Vagina (tissue), 2 donors: ENCODE measurements around the gene GADD45GIP1. TPM values are rescaled to one million over a fixed set of nuclear protein-coding genes. Genes with fewer than 3 reads are reported as not detected.

Experiments used
- DNase-seq, 2 donors: peaks; one replicate each; pipeline ENCODE4 v3.0.0-alpha.2; 2017; ENCODE audit errors: extremely low spot score in 2 of 2
- H3K27ac ChIP-seq: fragments of 200-600 bp; sonication (generic); one replicate; pipeline ENCODE4 v1.5.1; 2019
- H3K27me3 ChIP-seq: fragments of 200-600 bp; sonication (generic); one replicate; pipeline ENCODE4 v1.5.1; 2019
- H3K36me3 ChIP-seq, 2 donors: fragments of 200-600 bp; sonication (generic); one replicate each; pipeline ENCODE4 v1.5.1; 2017 to 2019
- H3K4me1 ChIP-seq: fragments of 200-600 bp; sonication (generic); one replicate; pipeline ENCODE4 v1.5.1; 2019
- H3K4me3 ChIP-seq, 2 donors: fragments of 200-600 bp; sonication (generic); 1 replicate in 1 of 2; 2 replicates in 1 of 2; pipeline ENCODE4 v1.5.1; 2016 to 2019
- H3K9me3 ChIP-seq: fragments of 200-600 bp; sonication (generic); one replicate; pipeline ENCODE4 v1.5.1; 2019
- POLR2A ChIP-seq, 2 donors: fragments of 450-650 bp; IDR thresholded peaks; one replicate each; pipeline ENCODE4 v1.6.1; 2017; ENCODE audit warnings: antibody characterized with exemption in 2 of 2, mild to moderate bottlenecking in 2 of 2, moderate library complexity in 2 of 2
- POLR2AphosphoS5 ChIP-seq, 2 donors: sonication (generic); formaldehyde crosslinking; IDR thresholded peaks; one replicate each; pipeline ENCODE4 v1.9.0; 2017; ENCODE audit warnings: antibody characterized with exemption in 2 of 2, mild to moderate bottlenecking in 2 of 2, low read depth in 1 of 2; ENCODE audit not compliant: insufficient read depth in 1 of 2
- intact Hi-C: fragments of 100-400 bp; cut with DNase I; formaldehyde crosslinking; loops from one replicate; pipeline ENCODE4 v1.15.1; 2023
- total RNA-seq: library from RNA; depleted of rRNA; stranded (reverse); fragments of >200 nt; gene quantifications from one replicate; pipeline ENCODE4 v1.2.3, GENCODE V29; 2016
- TF ChIP-seq, protein P1 (sequence below), 3 experiments: fragments of 450-650 bp in 2 of 3; fragments of 200-600 bp in 1 of 3; sonication (generic) in 1 of 3; IDR thresholded peaks; one replicate each; pipeline ENCODE4 v1.5.1; 2017 to 2019; ENCODE audit warnings: antibody characterized with exemption in 3 of 3, mild to moderate bottlenecking in 2 of 3, moderate library complexity in 2 of 3

Gene GADD45GIP1
- 80.3 TPM for total RNA-seq

DNA sequence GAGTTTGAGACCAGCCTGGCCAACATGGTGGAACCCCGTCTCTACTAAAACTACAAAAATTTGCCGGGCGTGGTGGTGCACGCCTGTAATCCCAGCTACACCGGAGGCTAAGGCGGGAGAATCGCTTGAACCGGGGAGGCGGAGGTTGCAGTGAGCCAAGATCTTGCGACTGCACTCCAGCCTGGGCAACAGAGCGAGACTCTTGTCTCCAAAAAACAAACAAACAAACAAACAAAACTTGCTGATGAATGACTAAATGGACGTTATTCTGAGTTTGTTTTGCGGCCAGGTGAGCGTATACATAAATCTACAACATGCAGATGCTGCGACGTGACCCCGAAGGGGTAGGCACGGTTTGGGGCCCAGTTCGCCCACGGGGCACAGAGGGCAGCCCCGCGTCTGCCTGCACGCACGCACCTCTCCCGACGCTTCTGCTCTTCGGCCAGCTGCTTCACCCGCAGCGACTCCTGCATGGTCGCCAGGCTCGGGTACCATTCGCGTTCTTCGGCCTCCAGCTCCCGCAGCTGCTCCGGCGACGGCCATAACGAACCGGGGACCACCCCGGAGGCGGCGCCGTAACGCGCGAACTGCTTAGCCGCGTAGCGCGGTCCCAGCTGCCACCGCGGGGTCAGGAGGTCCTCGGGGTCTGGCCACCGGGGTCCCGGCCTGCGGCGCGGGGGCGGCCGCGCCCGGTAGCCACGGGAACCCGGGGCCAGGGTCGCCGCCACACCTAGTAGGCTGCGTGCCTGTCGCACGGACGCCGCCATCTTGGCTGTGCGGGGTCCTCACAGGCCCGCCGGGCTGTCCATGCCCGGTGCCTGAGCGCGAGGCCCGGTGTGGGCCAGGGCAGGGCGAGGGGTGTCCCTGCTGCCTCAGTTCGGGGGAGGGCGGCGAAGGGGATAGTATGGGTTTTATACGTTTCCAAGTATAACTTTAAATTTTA lies at the start of gene GADD45GIP1:
Gene GADD45GIP1 (minus strand): TSS at position 778 of the 943 bp plus-strand sequence. CDS start 11 bp downstream, at position 767.
- H3K9me3 ChIP-seq, result no peaks in the 10 kb centered on the region
- peak within 1 kb of the TSS; percentile 89 for H3K27ac ChIP-seq
- no peaks in the 10 kb centered on the region for H3K27me3 ChIP-seq
- peak within 1 kb of the TSS; percentile 88 to 93 for H3K4me3 ChIP-seq
- intact Hi-C loops, result no loop called here
- H3K4me1 ChIP-seq, result peaks cover 55% of the 10 kb centered on the region
- TF ChIP-seq POLR2A (IDR thresholded peaks at IDR 0.05) (peak in 1 of 2 donors; percentile 49), POLR2AphosphoS5 (IDR thresholded peaks at IDR 0.05; ENCODE audit: insufficient read depth in 1 of 2, low read depth in 1 of 2) (peak; percentile 7 to 61)
- TF ChIP-seq, protein P1, sequence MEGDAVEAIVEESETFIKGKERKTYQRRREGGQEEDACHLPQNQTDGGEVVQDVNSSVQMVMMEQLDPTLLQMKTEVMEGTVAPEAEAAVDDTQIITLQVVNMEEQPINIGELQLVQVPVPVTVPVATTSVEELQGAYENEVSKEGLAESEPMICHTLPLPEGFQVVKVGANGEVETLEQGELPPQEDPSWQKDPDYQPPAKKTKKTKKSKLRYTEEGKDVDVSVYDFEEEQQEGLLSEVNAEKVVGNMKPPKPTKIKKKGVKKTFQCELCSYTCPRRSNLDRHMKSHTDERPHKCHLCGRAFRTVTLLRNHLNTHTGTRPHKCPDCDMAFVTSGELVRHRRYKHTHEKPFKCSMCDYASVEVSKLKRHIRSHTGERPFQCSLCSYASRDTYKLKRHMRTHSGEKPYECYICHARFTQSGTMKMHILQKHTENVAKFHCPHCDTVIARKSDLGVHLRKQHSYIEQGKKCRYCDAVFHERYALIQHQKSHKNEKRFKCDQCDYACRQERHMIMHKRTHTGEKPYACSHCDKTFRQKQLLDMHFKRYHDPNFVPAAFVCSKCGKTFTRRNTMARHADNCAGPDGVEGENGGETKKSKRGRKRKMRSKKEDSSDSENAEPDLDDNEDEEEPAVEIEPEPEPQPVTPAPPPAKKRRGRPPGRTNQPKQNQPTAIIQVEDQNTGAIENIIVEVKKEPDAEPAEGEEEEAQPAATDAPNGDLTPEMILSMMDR (IDR thresholded peaks at IDR 0.05), result peak in 1 of 3 experiments; percentile 6
- DNase-seq, result no peak
- peaks cover 0 to 18% of the 10 kb centered on the region in 2 donors for H3K36me3 ChIP-seq

GRCh38 chr19:13005861-13006370 lies 48.9 kb upstream of the GADD45GIP1 start:
- TF ChIP-seq, protein P1 (IDR thresholded peaks at IDR 0.05), result no peak
- TF ChIP-seq POLR2AphosphoS5 (IDR thresholded peaks at IDR 0.05; ENCODE audit: insufficient read depth in 1 of 2, low read depth in 1 of 2) (no peak), POLR2A (IDR thresholded peaks at IDR 0.05) (no peak)
- Histone ChIP-seq H3K9me3 (no peaks in the 10 kb centered on the region), H3K4me3 (no peak overlapping the region), H3K36me3 (no peaks in the 10 kb centered on the region), H3K27ac (peak overlapping the region; percentile 99), H3K27me3 (no peaks in the 10 kb centered on the region), H3K4me1 (peaks cover 95% of the 10 kb centered on the region)
- intact Hi-C loops, result no loop called here
- DNase-seq, result no peak

DNA sequence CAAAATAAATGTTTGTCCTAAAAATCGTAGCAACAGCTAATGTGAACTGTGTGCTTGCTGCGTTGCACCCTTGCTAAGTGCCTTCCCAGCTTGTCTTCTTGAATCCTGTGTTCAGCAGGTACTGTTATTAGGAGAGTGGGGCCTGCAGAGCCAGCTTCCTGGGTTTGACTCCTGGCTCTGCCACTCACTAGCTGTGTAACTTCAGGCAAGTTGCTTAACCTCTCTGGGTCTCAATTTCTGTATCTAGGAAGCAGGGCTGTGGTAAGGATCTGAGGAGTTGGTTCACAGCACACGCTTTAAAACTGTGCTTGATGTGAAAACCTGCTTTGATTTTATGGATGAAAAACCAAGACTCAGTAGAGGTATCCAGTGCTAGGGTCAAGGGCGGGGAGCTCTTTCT lies 48.2 kb upstream of the GADD45GIP1 start:
- no peaks in the 10 kb centered on the region for H3K36me3 ChIP-seq
- peak overlapping the region; percentile 99 for H3K27ac ChIP-seq

GRCh38 chr19:13004273-13004672 lies 47.2 kb upstream of the GADD45GIP1 start:
- H3K4me1 ChIP-seq, result peaks cover 96% of the 10 kb centered on the region
- no peak overlapping the region for H3K4me3 ChIP-seq
- no peak for DNase-seq
- no peaks in the 10 kb centered on the region for H3K9me3 ChIP-seq
- intact Hi-C loops, result no loop called here
- H3K27ac ChIP-seq, result peak overlapping the region; percentile 99
- no peaks in the 10 kb centered on the region for H3K27me3 ChIP-seq
- no peaks in the 10 kb centered on the region for H3K36me3 ChIP-seq
- TF ChIP-seq, protein P1 (IDR thresholded peaks at IDR 0.05), result no peak
- no peak for TF ChIP-seq POLR2AphosphoS5 (IDR thresholded peaks at IDR 0.05; ENCODE audit: insufficient read depth in 1 of 2, low read depth in 1 of 2)
- TF ChIP-seq POLR2A (IDR thresholded peaks at IDR 0.05), result no peak

More for the DNA sequence above, 48.2 kb upstream of the GADD45GIP1 start:
- peaks cover 95% of the 10 kb centered on the region for H3K4me1 ChIP-seq
- H3K4me3 ChIP-seq, result no peak overlapping the region
- H3K9me3 ChIP-seq, result no peaks in the 10 kb centered on the region
- DNase-seq, result no peak
- TF ChIP-seq POLR2A (IDR thresholded peaks at IDR 0.05), result no peak
- TF ChIP-seq, protein P1 (IDR thresholded peaks at IDR 0.05), result no peak
- TF ChIP-seq POLR2AphosphoS5 (IDR thresholded peaks at IDR 0.05; ENCODE audit: insufficient read depth in 1 of 2, low read depth in 1 of 2), result no peak
- no peaks in the 10 kb centered on the region for H3K27me3 ChIP-seq
- intact Hi-C loops, result no loop called here
